ENCODE data around the gene CALN1. TPM values are rescaled to one million over a fixed set of nuclear protein-coding genes. Genes with fewer than 3 reads are reported as not detected.

CALN1 gene
- total RNA-seq, 4 donors from 2014 or later: under 0.01 to 0.06 TPM; not detected in 2

- H3K27ac ChIP-seq (replicated peaks in 1 of 4): no peak overlapping the region
- no peaks in the 10 kb centered on the region for H3K27me3 ChIP-seq
- H3K9me3 ChIP-seq: peaks cover 0 to 23% (median 20%) of the 10 kb centered on the region in 4 donors
- no peak overlapping the region for H3K4me3 ChIP-seq
- intact Hi-C loops (cut with DNase I): no loop called here
- WGBS: 67% methylated on average over 3 of the region's 3 CpGs
- no peaks in the 10 kb centered on the region for H3K36me3 ChIP-seq
- TF ChIP-seq POLR2AphosphoS5 (IDR thresholded peaks at IDR 0.05) (no peak), CTCF (IDR thresholded peaks at IDR 0.05) (no peak), POLR2A (IDR thresholded peaks at IDR 0.05; ENCODE audit: low read depth) (no peak), EP300 (IDR thresholded peaks at IDR 0.05) (no peak)
- H3K4me1 ChIP-seq: no peaks in the 10 kb centered on the region
- DNase-seq (ENCODE audit: extremely low spot score): no peak
Observed at GRCh38 chr7:71783779-71784178, 628.4 kb downstream of the CALN1 start.

GRCh38 chr7:71782051-71782450 is 630.1 kb downstream of the CALN1 start:
- intact Hi-C loops (cut with DNase I): no loop called here

GRCh38 chr7:71780282-71780681 is 631.9 kb downstream of the CALN1 start:
- DNase-seq (ENCODE audit: extremely low spot score): peak; percentile 34
- intact Hi-C loops (cut with DNase I): no loop called here
- 47% methylated on average over 7 of the region's 7 CpGs for WGBS

More at GRCh38 chr7:71782051-71782450, 630.1 kb downstream of the CALN1 start:
- H3K27ac ChIP-seq (replicated peaks in 1 of 4): no peak overlapping the region
- H3K4me3 ChIP-seq: no peak overlapping the region
- H3K36me3 ChIP-seq: no peaks in the 10 kb centered on the region
- H3K27me3 ChIP-seq: no peaks in the 10 kb centered on the region
- TF ChIP-seq POLR2A (IDR thresholded peaks at IDR 0.05; ENCODE audit: low read depth): no peak
- TF ChIP-seq EP300 (IDR thresholded peaks at IDR 0.05): no peak
- no peak for TF ChIP-seq CTCF (IDR thresholded peaks at IDR 0.05)
- no peak for TF ChIP-seq POLR2AphosphoS5 (IDR thresholded peaks at IDR 0.05)
- H3K4me1 ChIP-seq: no peaks in the 10 kb centered on the region
- DNase-seq (ENCODE audit: extremely low spot score): no peak
- H3K9me3 ChIP-seq: peaks cover 0 to 10% (median 8%) of the 10 kb centered on the region in 4 donors
- 89% methylated on average over 3 of the region's 3 CpGs for WGBS

GRCh38 chr7:71777278-71777677 is 634.9 kb downstream of the CALN1 start:
- peaks cover 0 to 3% (median 0%) of the 10 kb centered on the region in 4 donors for H3K27me3 ChIP-seq
- TF ChIP-seq POLR2AphosphoS5 (IDR thresholded peaks at IDR 0.05) (no peak), CTCF (IDR thresholded peaks at IDR 0.05) (no peak), POLR2A (IDR thresholded peaks at IDR 0.05; ENCODE audit: low read depth) (no peak), EP300 (IDR thresholded peaks at IDR 0.05) (no peak)
- intact Hi-C loops (cut with DNase I): no loop called here
- no peak overlapping the region for H3K4me3 ChIP-seq
- no peaks in the 10 kb centered on the region for H3K36me3 ChIP-seq
- 84% methylated on average over 8 of the region's 8 CpGs for WGBS
- no peaks in the 10 kb centered on the region for H3K4me1 ChIP-seq
- no peak overlapping the region for H3K27ac ChIP-seq (replicated peaks in 1 of 4)
- no peaks in the 10 kb centered on the region for H3K9me3 ChIP-seq
- DNase-seq (ENCODE audit: extremely low spot score): peak; percentile 75

More at GRCh38 chr7:71780282-71780681, 631.9 kb downstream of the CALN1 start:
- Histone ChIP-seq H3K4me1 (no peaks in the 10 kb centered on the region), H3K9me3 (no peaks in the 10 kb centered on the region), H3K36me3 (no peaks in the 10 kb centered on the region), H3K27ac (replicated peaks in 1 of 4) (no peak overlapping the region), H3K27me3 (no peaks in the 10 kb centered on the region), H3K4me3 (no peak overlapping the region)
- TF ChIP-seq EP300 (IDR thresholded peaks at IDR 0.05) (no peak), CTCF (IDR thresholded peaks at IDR 0.05) (no peak), POLR2A (IDR thresholded peaks at IDR 0.05; ENCODE audit: low read depth) (no peak), POLR2AphosphoS5 (IDR thresholded peaks at IDR 0.05) (no peak)

GRCh38 chr7:71776726-71777125 is 635.4 kb downstream of the CALN1 start:
- Histone ChIP-seq H3K27me3 (peaks cover 0 to 3% (median 0%) of the 10 kb centered on the region in 4 donors), H3K27ac (replicated peaks in 1 of 4) (no peak overlapping the region), H3K4me3 (no peak overlapping the region), H3K36me3 (no peaks in the 10 kb centered on the region), H3K4me1 (no peaks in the 10 kb centered on the region), H3K9me3 (no peaks in the 10 kb centered on the region)
- intact Hi-C loops (cut with DNase I): no loop called here
- 88% methylated on average over 9 of the region's 9 CpGs for WGBS
- peak; percentile 50 for DNase-seq (ENCODE audit: extremely low spot score)
- TF ChIP-seq POLR2A (IDR thresholded peaks at IDR 0.05; ENCODE audit: low read depth) (no peak), CTCF (IDR thresholded peaks at IDR 0.05) (no peak), EP300 (IDR thresholded peaks at IDR 0.05) (no peak), POLR2AphosphoS5 (IDR thresholded peaks at IDR 0.05) (no peak)
